GM21360 (cell line): Measurements from ENCODE around the gene ACOX1.

ENCODE experiments used
- ATAC-seq: cut with Tn5 transposase; IDR thresholded peaks from one replicate; pipeline ENCODE4 v1.9.1; 2021; ENCODE audit warnings: mild to moderate bottlenecking, moderate library complexity; ENCODE audit not compliant: unreplicated experiment

Gene ACOX1

DNA sequence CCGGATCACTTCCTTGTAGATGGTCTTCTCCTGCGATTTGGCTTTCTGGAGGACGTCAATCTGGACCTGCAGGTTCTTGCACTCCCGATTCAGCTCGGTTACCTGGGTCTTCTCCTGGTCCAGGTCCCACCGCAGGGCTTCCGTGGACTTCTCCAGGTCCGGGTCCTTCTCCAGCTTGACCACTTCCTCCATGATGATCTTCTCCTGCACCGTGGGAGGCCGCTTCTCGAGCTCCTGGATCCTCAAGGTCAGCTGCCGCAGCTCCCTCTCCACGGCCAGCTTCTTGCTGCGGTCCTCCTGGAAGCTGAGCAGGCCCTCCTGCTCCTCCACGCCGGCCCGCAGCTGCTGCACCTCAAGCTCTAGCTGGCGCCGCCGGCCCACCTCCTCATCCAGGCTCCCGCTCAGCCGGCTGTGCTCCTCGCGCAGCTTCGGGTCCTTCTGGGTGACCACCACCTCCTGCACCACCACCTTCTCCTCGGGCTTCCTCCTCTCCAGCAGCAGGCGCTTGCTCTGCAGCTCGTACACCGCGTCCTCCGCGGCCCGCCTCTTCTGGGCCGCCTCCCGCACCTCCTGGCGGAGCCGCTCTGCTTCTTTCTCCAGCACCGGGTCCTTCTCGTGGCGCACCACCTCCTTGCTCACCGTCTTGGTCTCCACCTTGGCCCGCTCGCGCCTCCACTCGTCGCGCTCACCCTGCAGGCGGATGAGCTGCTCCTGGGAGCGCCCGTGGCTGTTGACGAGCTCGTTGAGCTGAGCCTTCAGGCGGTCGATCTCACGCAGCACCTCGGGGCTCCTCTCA lies 29.9 kb upstream of the ACOX1 start:
- ATAC-seq: no peak

DNA sequence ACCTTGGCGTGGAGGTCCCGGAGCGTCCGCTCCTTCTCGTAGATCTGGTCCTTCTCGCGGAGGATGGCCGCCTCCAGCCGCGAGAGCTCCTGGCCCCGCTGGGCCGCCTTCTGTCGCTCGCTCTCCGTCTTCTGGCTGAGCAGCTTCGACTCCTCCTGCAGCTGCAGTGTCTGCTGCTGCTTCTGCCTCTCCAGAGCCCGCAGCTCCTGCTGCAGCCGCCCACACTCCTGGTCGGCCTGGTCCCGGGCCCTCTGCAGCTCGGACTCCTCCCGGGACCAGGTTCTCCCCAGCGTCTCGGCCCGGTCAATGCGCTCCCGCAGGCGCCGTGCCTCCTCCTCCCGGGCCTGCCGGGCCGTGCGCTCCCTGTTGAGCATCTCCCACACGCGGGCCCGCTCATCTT lies 29.2 kb upstream of the ACOX1 start:
- ATAC-seq: no peak

GRCh38 chr17:76007850-76008165 lies 28.8 kb upstream of the ACOX1 start:
- no peak for ATAC-seq

DNA sequence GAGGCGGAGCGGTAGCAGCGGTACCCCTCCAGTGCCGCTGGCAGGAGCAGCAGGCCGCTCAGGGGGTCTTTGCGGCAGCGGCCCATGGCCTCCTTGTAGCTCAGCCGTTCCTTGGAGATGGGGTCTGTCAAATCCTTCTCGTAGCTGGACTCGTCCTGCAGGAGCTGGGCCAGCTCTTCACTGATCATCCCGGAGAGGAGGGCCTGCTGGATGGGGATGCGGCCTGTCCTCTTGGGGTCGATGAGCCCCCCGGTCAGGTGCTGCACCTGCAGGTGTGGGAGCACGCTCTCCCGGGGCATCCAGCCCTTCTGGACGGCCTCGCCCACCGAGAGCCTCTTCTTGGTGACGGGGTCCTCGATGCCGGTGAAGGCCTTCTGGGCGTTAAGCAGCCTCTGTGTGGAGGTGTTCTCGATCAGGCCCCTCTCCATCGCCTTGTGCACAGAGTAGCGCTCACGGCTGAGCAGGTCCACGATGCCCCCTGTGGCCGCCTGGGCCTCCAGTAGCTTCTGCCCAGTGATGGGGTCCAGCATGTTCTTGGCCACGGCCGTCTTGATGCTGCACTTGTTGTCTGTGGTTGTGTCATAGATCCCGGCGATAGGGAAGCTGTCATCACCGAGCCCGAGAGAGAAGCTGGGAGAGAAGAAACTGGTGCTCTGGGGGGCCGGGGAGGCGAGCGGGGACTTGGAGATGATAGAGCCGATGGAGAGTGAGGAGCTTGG lies 28.3 kb upstream of the ACOX1 start:
- no peak for ATAC-seq

DNA sequence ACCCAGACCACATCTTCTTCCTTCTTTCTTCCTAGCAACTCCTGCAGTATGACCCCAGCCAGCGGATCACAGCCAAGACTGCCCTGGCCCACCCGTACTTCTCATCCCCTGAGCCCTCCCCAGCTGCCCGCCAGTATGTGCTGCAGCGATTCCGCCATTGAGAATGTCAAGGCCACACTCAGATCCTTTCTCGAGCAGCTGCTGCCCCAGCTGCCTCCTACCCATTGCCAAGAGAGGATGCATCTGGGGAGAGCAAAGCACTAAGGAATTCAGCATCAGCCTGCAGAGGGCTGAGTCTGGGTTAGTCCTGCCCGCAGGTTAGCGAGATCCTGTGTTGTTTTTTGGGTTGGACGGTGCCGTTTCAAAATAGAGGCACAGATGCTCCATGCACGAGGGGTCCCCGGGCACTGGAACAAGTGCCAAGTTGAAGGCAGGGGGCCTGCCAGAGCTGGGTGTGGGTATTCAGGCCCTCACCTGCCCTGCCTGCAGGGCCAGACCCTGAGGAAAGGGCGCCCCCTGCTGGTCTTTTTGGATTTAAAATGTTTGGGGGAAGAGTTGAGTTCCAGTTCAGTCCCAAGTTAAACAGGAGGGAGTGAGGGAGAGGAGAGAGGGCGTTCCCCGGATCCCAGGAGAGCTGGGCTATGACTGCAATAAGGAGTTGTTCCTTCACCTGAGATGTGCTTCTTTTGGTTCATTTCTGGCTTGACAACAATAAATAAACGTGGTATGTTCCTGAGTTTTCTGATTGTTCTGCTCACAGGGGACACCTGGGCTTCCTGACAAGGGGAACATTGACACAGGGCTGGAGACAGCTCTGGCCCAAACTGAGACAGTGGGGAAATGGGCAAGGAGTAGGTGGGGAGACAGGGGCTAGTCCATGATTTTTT lies 26.5 kb upstream of the ACOX1 start:
- ATAC-seq: no peak

- no peak for ATAC-seq
Observed at GRCh38 chr17:76004750-76005262, 25.8 kb upstream of the ACOX1 start.

DNA sequence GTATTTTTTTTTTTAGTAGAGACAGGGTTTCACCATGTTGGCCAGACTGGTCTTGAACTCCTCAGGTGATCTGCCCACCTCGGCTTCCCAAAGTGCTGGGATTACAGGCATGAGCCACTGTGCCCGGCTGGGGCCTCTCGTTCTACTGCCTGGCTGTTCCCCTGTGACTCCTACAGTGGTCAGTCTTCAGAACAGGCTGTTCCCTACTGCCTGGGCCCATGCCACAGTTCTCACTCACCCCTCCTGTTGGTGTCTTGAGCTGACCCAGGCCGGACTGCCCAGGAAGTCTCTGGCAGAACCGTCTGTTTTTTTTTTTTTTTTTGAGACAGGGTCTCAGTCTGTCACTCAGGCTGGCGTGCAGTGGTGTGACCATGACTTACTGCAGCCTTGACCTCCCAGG lies 24.9 kb upstream of the ACOX1 start:
- no peak for ATAC-seq

GRCh38 chr17:76002100-76002499 lies 23.1 kb upstream of the ACOX1 start:
- ATAC-seq: no peak

- ATAC-seq: no peak
Observed at GRCh38 chr17:76000755-76001521, 22.0 kb upstream of the ACOX1 start, which contains the start of gene CDK3. CDK3 (plus strand) TSS chr17:76000855; CDS start chr17:76001426, 571 bp downstream.

DNA sequence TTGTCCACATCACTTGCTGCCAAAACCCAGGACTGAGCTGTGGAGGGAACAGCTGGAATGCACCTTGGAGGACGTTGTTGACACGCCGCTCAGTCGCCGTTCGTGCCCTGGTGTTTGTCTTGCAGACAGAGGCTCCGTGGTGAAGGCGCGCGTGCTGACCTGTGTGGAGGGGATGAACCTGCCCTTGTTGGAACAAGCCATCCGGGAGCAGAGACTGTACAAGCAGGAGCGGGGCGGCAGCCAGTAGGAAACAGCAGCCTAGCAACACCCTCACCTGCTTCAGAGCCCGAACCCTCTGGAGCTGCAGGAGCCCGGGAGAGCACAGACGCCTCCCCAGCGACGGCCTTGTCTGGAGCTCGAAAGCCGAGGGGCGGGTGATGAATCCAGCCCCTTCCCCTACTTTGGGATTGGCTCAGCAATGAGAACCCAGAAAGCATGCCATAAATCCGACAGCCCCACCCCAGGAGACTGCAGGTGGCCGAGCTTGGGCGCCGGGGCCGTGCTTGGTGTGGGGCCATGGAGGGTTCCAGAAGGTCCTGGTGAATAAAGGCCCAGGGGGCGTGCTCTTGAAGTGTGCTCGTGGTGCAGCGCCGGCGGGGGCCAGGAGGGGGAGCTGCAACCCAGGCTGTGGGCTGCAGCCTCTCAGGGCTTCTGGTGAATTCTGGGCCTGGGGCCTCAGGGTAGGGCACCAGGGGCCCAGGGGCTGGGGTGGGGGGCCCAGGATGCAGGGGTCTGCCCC lies 21.2 kb upstream of the ACOX1 start:
- no peak for ATAC-seq

GRCh38 chr17:75998327-75998795 lies 19.4 kb upstream of the ACOX1 start:
- no peak for ATAC-seq

- ATAC-seq: no peak
Observed at GRCh38 chr17:75996665-75997590, 18.0 kb upstream of the ACOX1 start.

GRCh38 chr17:75995385-75995925 lies 16.5 kb upstream of the ACOX1 start:
- ATAC-seq: no peak

DNA sequence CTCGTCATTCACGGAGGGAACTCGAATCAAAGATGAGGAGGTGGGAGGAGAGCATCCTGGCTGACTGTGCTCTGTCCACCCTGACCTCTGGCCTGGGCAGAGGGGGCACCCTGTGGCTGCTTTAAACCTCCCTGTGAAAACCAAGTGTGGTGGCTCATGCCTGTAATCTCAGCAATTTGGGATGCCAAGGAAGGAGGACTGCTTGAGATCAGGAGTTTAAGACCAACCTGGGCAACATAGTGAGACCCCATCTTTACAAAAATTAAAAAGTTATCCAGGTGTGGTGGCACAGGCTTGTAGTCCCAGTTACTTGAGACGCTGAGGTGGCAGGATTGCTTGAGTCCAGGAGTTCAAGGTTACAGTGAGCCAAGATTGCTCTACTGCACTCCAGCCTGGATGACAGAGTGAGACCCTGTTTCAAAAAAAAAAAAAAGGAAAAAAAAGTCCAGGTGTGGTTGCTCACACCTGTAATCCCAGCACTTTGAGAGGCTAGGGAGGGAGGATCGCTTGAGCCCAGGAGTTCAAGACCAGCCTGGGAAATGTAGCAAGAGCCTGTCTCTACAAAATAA lies 15.9 kb upstream of the ACOX1 start:
- ATAC-seq: no peak

GRCh38 chr17:75991396-75991795 lies 12.4 kb upstream of the ACOX1 start:
- no peak for ATAC-seq

DNA sequence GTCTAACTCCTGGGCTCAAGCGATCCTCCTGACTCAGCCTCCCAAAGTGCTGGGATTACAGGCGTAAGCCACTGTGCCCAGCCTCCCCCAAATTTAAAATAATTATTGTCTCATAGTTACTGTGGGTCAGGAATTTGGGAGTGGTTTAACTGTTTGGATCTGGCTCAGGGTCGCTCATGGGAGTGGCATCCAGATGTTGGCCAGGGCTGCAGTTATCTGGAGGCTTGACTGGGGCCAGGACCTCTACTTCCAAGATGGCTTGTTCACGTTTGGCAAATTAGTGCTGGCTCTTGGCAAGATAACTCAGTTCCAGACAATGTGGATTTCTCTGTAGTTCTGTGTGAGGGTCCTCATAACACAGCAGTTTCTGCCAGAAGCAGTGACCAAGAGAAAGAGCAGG lies 8.1 kb upstream of the ACOX1 start:
- no peak for ATAC-seq

DNA sequence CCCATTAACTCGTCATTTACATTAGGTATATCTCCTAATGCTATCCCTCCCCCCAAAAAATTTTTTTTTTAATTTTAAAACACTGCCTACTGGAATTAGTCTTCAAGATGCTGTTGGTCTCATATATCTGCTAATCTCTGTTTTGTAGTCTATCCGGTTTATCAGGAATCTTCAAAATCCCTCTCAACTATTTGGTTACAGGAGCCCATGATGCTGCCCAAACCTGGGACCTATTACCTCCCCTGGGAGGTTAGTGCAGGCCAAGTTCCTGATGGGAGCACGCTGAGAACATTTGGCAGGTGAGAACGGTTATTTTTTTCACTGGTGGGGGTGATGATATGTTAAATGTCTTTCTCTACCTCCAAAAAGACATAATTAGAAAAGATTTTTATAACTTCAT lies 7.0 kb upstream of the ACOX1 start:
- ATAC-seq: no peak
